ENCODE results near the gene ITPK1. TPM values are rescaled to one million over a fixed set of nuclear protein-coding genes. Genes with fewer than 3 reads are reported as not detected.

ITPK1 gene
- total and polyA plus RNA-seq, 2 donors (not counting 3 experiments of a cell fraction or from before 2014, with no cell fraction given), result 39.6 to 51.8 TPM

GRCh38 chr14:93019970-93020369 lies 95.8 kb downstream of the ITPK1 start:
- dilution Hi-C loops (cut with MboI; ENCODE audit: extremely low pct_ligation_motif_present, low sequenced_read_pairs), result no loop called here
- TF ChIP-seq POLR2A (IDR thresholded peaks at IDR 0.05; ENCODE audit: low read depth, low read length), result no peak
- H3K9me1 ChIP-seq (replicated peaks; ENCODE audit: control insufficient read depth, extremely low read depth, insufficient read depth, low read length), result no peaks in the 10 kb centered on the region

GRCh38 chr14:93019367-93019843 lies 96.3 kb downstream of the ITPK1 start:
- no peaks in the 10 kb centered on the region for H3K79me2 ChIP-seq (ENCODE audit: control insufficient read depth, insufficient read depth, low read length)
- CTCF ChIA-PET, result no interaction called here

More at GRCh38 chr14:93019970-93020369, 95.8 kb downstream of the ITPK1 start:
- intact Hi-C loops (cut with micrococcal nuclease), result no loop called here
- no peak for DNase-seq (ENCODE audit: low read depth, low spot score)
- no peak overlapping the region for H3K4me3 ChIP-seq (replicated peaks in 1 of 3; ENCODE audit: insufficient read depth in 1 of 3, low read depth in 1 of 3, low read length in 3 of 3)
- no TSS peak for BruUV-seq (replicated peaks)
- H3K4me1 ChIP-seq (ENCODE audit: control insufficient read depth, extremely low read depth, insufficient read depth, low read length), result no peaks in the 10 kb centered on the region
- FAIRE-seq, result no peak
- H3K9ac ChIP-seq (replicated peaks; ENCODE audit: extremely low read depth, insufficient read depth, low read length), result no peak overlapping the region
- no peaks in the 10 kb centered on the region for H3K79me2 ChIP-seq (ENCODE audit: control insufficient read depth, insufficient read depth, low read length)
- no peak overlapping the region for H2AFZ ChIP-seq (ENCODE audit: low read depth, low read length)
- no peaks in the 10 kb centered on the region for H3K36me3 ChIP-seq (ENCODE audit: control insufficient read depth in 2 of 2, extremely low read depth in 1 of 2, insufficient read depth in 2 of 2, low read length in 2 of 2)
- no peaks in the 10 kb centered on the region for H4K20me1 ChIP-seq (replicated peaks; ENCODE audit: control insufficient read depth, extremely low read depth, insufficient read depth, low read length)
- no peaks in the 10 kb centered on the region for H3K9me3 ChIP-seq (replicated peaks; ENCODE audit: control insufficient read depth, insufficient read depth, low read length)
- ChIA-PET POLR2A (no interaction called here), CTCF (interaction anchor here (1.1 kb wide), 1 partner anchor 14 kb away, joined by 3 read pairs; no protein-coding TSS in a partner anchor)
- H3K27me3 ChIP-seq (ENCODE audit: control insufficient read depth in 2 of 2, insufficient read depth in 2 of 2, low read length in 2 of 2), result no peaks in the 10 kb centered on the region
- H3K27ac ChIP-seq (ENCODE audit: insufficient read depth, low read depth, low read length), result no peak overlapping the region
- no peak overlapping the region for H3K4me2 ChIP-seq (ENCODE audit: insufficient read depth, low read length)

More at GRCh38 chr14:93019367-93019843, 96.3 kb downstream of the ITPK1 start:
- dilution Hi-C loops (cut with MboI; ENCODE audit: extremely low pct_ligation_motif_present, low sequenced_read_pairs) (no loop called here), intact Hi-C loops (cut with micrococcal nuclease) (no loop called here)
- H3K9me3 ChIP-seq (replicated peaks; ENCODE audit: control insufficient read depth, insufficient read depth, low read length), result no peaks in the 10 kb centered on the region
- H3K27ac ChIP-seq (ENCODE audit: insufficient read depth, low read depth, low read length), result no peak overlapping the region
- H3K27me3 ChIP-seq (ENCODE audit: control insufficient read depth in 2 of 2, insufficient read depth in 2 of 2, low read length in 2 of 2), result no peaks in the 10 kb centered on the region
- no peak for FAIRE-seq
- H3K4me2 ChIP-seq (ENCODE audit: insufficient read depth, low read length), result no peak overlapping the region
- H4K20me1 ChIP-seq (replicated peaks; ENCODE audit: control insufficient read depth, extremely low read depth, insufficient read depth, low read length), result no peaks in the 10 kb centered on the region
- POLR2A ChIA-PET, result no interaction called here
- no peaks in the 10 kb centered on the region for H3K36me3 ChIP-seq (ENCODE audit: control insufficient read depth in 2 of 2, extremely low read depth in 1 of 2, insufficient read depth in 2 of 2, low read length in 2 of 2)
- H3K4me1 ChIP-seq (ENCODE audit: control insufficient read depth, extremely low read depth, insufficient read depth, low read length), result no peaks in the 10 kb centered on the region
- H3K4me3 ChIP-seq (replicated peaks in 1 of 3; ENCODE audit: insufficient read depth in 1 of 3, low read depth in 1 of 3, low read length in 3 of 3), result no peak overlapping the region
- BruUV-seq (replicated peaks), result no TSS peak
- DNase-seq (ENCODE audit: low read depth, low spot score), result no peak
- H3K9me1 ChIP-seq (replicated peaks; ENCODE audit: control insufficient read depth, extremely low read depth, insufficient read depth, low read length), result no peaks in the 10 kb centered on the region
- H2AFZ ChIP-seq (ENCODE audit: low read depth, low read length), result no peak overlapping the region
- no peak for TF ChIP-seq GATA2 (IDR thresholded peaks at IDR 0.05; ENCODE audit: insufficient read depth, insufficient read length, low read depth, low read length)
- no peak for TF ChIP-seq MAX (IDR thresholded peaks at IDR 0.05; ENCODE audit: insufficient read depth, insufficient read length)
- TF ChIP-seq EZH2 (IDR thresholded peaks at IDR 0.05; ENCODE audit: borderline replicate concordance, low read depth, low read length, severe bottlenecking), result no peak
- TF ChIP-seq POLR2A (IDR thresholded peaks at IDR 0.05; ENCODE audit: low read depth, low read length), result no peak
- H3K9ac ChIP-seq (replicated peaks; ENCODE audit: extremely low read depth, insufficient read depth, low read length), result no peak overlapping the region
